Neural progenitor cell (in vitro differentiated cells): ENCODE results near the gene BRIX1. TPM values are rescaled to one million over a fixed set of nuclear protein-coding genes. Genes with fewer than 3 reads are reported as not detected.
"Not testable (repeated sequence)": the region's sequence is repeated elsewhere in the genome, so short reads cannot be mapped to it uniquely, and the experiment has no call there.

ENCODE experiments used
- DNase-seq: peaks from one replicate; pipeline ENCODE4 v3.0.0-alpha.2; 2016; ENCODE audit warnings: low spot score
- H2AFZ ChIP-seq: fragments of 200-600 bp; sonication (generic); replicated peaks from 2 replicates; pipeline ENCODE4 v1.6.1; 2016; ENCODE audit warnings: antibody characterized with exemption
- H3F3A ChIP-seq: fragments of 200-600 bp; sonication (generic); 2 replicates; pipeline ENCODE4 v1.6.1; 2016; ENCODE audit warnings: antibody characterized with exemption, low read depth
- H3K27ac ChIP-seq: fragments of 200-600 bp; sonication (generic); 2 replicates; pipeline ENCODE4 v1.5.1; 2016; ENCODE audit warnings: mild to moderate bottlenecking
- H3K27me3 ChIP-seq: fragments of 200-600 bp; sonication (generic); 2 replicates; pipeline ENCODE4 v1.6.1; 2016; ENCODE audit warnings: mild to moderate bottlenecking, moderate library complexity
- H3K36me3 ChIP-seq: fragments of 200-600 bp; sonication (generic); 2 replicates; pipeline ENCODE4 v1.5.1; 2016
- H3K4me1 ChIP-seq: fragments of 200-600 bp; sonication (generic); 2 replicates; pipeline ENCODE4 v1.6.1; 2016; ENCODE audit warnings: mixed run types
- H3K4me2 ChIP-seq: fragments of 200-600 bp; sonication (generic); 2 replicates; pipeline ENCODE4 v1.6.1; 2016
- H3K4me3 ChIP-seq: fragments of 200-600 bp; sonication (generic); 2 replicates; pipeline ENCODE4 v1.5.1; 2016
- H3K79me2 ChIP-seq: fragments of 200-600 bp; sonication (generic); 2 replicates; pipeline ENCODE4 v1.6.1; 2016; ENCODE audit warnings: low read depth
- H3K9ac ChIP-seq: fragments of 200-600 bp; sonication (generic); 2 replicates; pipeline ENCODE4 v1.6.1; 2016
- H3K9me3 ChIP-seq: fragments of 200-600 bp; sonication (generic); 2 replicates; pipeline ENCODE4 v1.5.1; 2016; ENCODE audit warnings: low read depth
- H4K20me1 ChIP-seq: fragments of 200-600 bp; sonication (generic); 2 replicates; pipeline ENCODE4 v1.6.1; 2016; ENCODE audit warnings: low read depth
- H3K27ac Mint-ChIP-seq: 3 replicates; pipeline ENCODE4 v1.8.0; 2021; ENCODE audit warnings: mixed read lengths
- H3K27me3 Mint-ChIP-seq: 2 replicates; pipeline ENCODE4 v1.8.0; 2022; ENCODE audit warnings: low read depth, mild to moderate bottlenecking, inconsistent platforms, moderate library complexity, mixed read lengths; ENCODE audit not compliant: insufficient read depth
- H3K36me3 Mint-ChIP-seq: 3 replicates; pipeline ENCODE4 v1.8.0; 2021; ENCODE audit warnings: mixed read lengths
- H3K4me1 Mint-ChIP-seq: 3 replicates; pipeline ENCODE4 v1.8.0; 2021; ENCODE audit warnings: mixed read lengths
- H3K4me3 Mint-ChIP-seq: 3 replicates; pipeline ENCODE4 v1.8.0; 2021; ENCODE audit warnings: mild to moderate bottlenecking, moderate library complexity, mixed read lengths
- H3K9me3 Mint-ChIP-seq: 3 replicates; pipeline ENCODE4 v1.8.0; 2020; ENCODE audit warnings: mixed read lengths
- CTCF ChIP-seq: fragments of 200-600 bp; sonication (generic); IDR thresholded peaks from 2 replicates; pipeline ENCODE4 v1.5.1; 2017; ENCODE audit warnings: antibody characterized with exemption, mild to moderate bottlenecking
- EZH2 ChIP-seq: fragments of 200-600 bp; sonication (generic); IDR thresholded peaks from 2 replicates; pipeline ENCODE4 v1.6.1; 2017; ENCODE audit warnings: antibody characterized with exemption, mild to moderate bottlenecking, moderate library complexity
- EZH2phosphoT487 ChIP-seq: fragments of 200-600 bp; sonication (generic); IDR thresholded peaks from 2 replicates; pipeline ENCODE4 v1.6.1; 2017; ENCODE audit warnings: antibody characterized with exemption
- total RNA-seq: library from RNA; depleted of rRNA; stranded (reverse); fragments of >200 nt; gene quantifications from 2 replicates; pipeline ENCODE4 v1.2.3, GENCODE V29; 2015; ENCODE audit warnings: low replicate concordance

Gene BRIX1
- total RNA-seq, 1 donor from 2014 or later: 61.2 TPM

GRCh38 chr5:34970552-34970951 lies 55.0 kb downstream of the BRIX1 start:
- H3K9me3 Mint-ChIP-seq: peaks cover 8% of the 10 kb centered on the region
- H3K27me3 Mint-ChIP-seq: no peaks in the 10 kb centered on the region
- peaks cover under 1% of the 10 kb centered on the region for H3K4me1 Mint-ChIP-seq
- TF ChIP-seq EZH2 (no peak), EZH2phosphoT487 (no peak), CTCF (no peak)
- DNase-seq: peak; percentile 8
- Histone ChIP-seq H3K9me3 (peaks cover 5% of the 10 kb centered on the region), H3K27ac (no peak overlapping the region), H3K4me2 (no peak overlapping the region), H3K36me3 (no peaks in the 10 kb centered on the region), H3K9ac (no peak overlapping the region), H3K27me3 (no peaks in the 10 kb centered on the region), H3K4me3 (no peak overlapping the region), H2AFZ (no peak overlapping the region), H4K20me1 (no peaks in the 10 kb centered on the region), H3K4me1 (no peaks in the 10 kb centered on the region), H3K79me2 (no peaks in the 10 kb centered on the region), H3F3A (no peaks in the 10 kb centered on the region)
- H3K4me3 Mint-ChIP-seq: no peak overlapping the region
- H3K27ac Mint-ChIP-seq: no peak overlapping the region
- peaks cover 7% of the 10 kb centered on the region for H3K36me3 Mint-ChIP-seq

GRCh38 chr5:34971655-34972054 lies 56.1 kb downstream of the BRIX1 start:
- H3K27me3 ChIP-seq, H3K36me3 Mint-ChIP-seq, H3K79me2 ChIP-seq, H2AFZ ChIP-seq, H3K27ac ChIP-seq, H3K27ac Mint-ChIP-seq, H3K4me3 Mint-ChIP-seq, H3F3A ChIP-seq, H3K4me2 ChIP-seq, H3K4me1 Mint-ChIP-seq, H3K4me1 ChIP-seq, H3K27me3 Mint-ChIP-seq, H3K9me3 Mint-ChIP-seq, H3K9ac ChIP-seq, DNase-seq, H3K9me3 ChIP-seq, H4K20me1 ChIP-seq, H3K4me3 ChIP-seq, H3K36me3 ChIP-seq: not testable (repeated sequence)

Other genes starting within 250 kb of the BRIX1 start
- gene TTC23L, start 76.5 kb upstream of the BRIX1 start, total RNA-seq: 0.96 and 1.3 TPM in 2 replicates
- gene RAD1, start 207 bp upstream of the BRIX1 start, total RNA-seq: 39.0 and 40.6 TPM in 2 replicates
- 33.9 and 52.8 TPM in 2 replicates for gene DNAJC21, start 13.8 kb downstream of the BRIX1 start, total RNA-seq
- not detected in 2 replicates for gene AGXT2, start 132.2 kb downstream of the BRIX1 start, total RNA-seq